ENCODE results near the gene ADCY4.
"Not testable (repeated sequence)": the region's sequence is repeated elsewhere in the genome, so short reads cannot be mapped to it uniquely, and the experiment has no call there.

ADCY4 gene

GRCh38 chr14:24337144-24337823 is 2.4 kb upstream of the ADCY4 start:
- Histone ChIP-seq H3K9me3 (ENCODE audit: control insufficient read depth, insufficient read depth, low read length) (no peaks in the 10 kb centered on the region), H3K9ac (ENCODE audit: low read depth, low read length) (no peak overlapping the region), H3K36me3 (ENCODE audit: insufficient read depth, low read length) (no peaks in the 10 kb centered on the region), H3K4me1 (ENCODE audit: insufficient read depth, low read length) (peaks cover 6% of the 10 kb centered on the region; the same call in 1 of the 2 replicates)

- no peaks in the 10 kb centered on the region for H3K9me3 ChIP-seq (ENCODE audit: control insufficient read depth, insufficient read depth, low read length)
- peak overlapping the region; percentile 49; the same call in 1 of the 2 replicates for H3K9ac ChIP-seq (ENCODE audit: low read depth, low read length)
- H3K36me3 ChIP-seq (ENCODE audit: insufficient read depth, low read length), result no peaks in the 10 kb centered on the region
- peaks cover 6% of the 10 kb centered on the region; the same call in 1 of the 2 replicates for H3K4me1 ChIP-seq (ENCODE audit: insufficient read depth, low read length)
These were observed 745 bp upstream of the ADCY4 start for GRCh38 chr14:24335461-24336171.

DNA sequence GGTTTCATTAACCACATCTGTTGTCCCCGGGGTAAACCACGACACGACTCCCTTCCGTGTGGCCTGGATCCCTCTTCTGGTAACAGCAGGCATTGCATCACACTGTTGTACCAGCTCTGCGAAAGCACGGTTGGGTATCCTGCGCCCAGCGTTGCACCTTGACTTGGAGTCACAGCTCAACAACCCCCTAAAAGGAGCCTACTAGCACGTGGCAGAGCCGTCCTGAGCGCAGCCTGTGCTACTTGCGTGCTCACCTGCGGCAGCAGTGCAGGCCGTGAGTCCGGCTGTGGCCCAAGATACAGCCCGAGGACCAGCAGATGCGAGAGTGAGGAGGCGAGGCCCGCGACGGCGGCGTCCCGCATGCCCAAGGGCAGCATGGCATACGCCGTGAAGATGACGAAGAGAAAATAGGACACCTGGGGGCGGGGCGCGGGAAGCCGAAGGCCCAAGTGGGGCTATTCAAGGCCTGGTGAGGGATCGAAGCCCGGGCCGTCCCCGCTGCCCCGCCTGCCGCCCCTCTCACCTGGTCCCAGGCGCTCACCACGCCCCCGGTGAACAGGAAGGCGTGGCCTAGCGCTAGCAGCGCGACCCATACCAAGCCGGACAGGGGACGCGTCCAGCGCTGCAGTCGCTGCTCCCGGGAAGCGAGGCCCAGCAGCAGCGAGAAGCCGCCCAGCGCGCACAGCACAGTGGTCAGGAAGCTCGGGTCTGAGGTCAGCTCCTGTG is 2.4 kb downstream of the ADCY4 start:
- no peaks in the 10 kb centered on the region for H3K9me3 ChIP-seq (ENCODE audit: control insufficient read depth, insufficient read depth, low read length)
- H3K9ac ChIP-seq (ENCODE audit: low read depth, low read length), result peak overlapping the region; percentile 62
- no peaks in the 10 kb centered on the region for H3K36me3 ChIP-seq (ENCODE audit: insufficient read depth, low read length)
- H3K4me1 ChIP-seq (ENCODE audit: insufficient read depth, low read length), result peaks cover 8% of the 10 kb centered on the region; the same call in 1 of the 2 replicates

- Histone ChIP-seq H3K4me1 (ENCODE audit: insufficient read depth, low read length) (peaks cover 10% of the 10 kb centered on the region; the same call in 1 of the 2 replicates), H3K9ac (ENCODE audit: low read depth, low read length) (peak overlapping the region; percentile 62; the same call in 1 of the 2 replicates), H3K9me3 (ENCODE audit: control insufficient read depth, insufficient read depth, low read length) (no peaks in the 10 kb centered on the region), H3K36me3 (ENCODE audit: insufficient read depth, low read length) (no peaks in the 10 kb centered on the region)
These were observed 3.1 kb downstream of the ADCY4 start for GRCh38 chr14:24331731-24332267.

DNA sequence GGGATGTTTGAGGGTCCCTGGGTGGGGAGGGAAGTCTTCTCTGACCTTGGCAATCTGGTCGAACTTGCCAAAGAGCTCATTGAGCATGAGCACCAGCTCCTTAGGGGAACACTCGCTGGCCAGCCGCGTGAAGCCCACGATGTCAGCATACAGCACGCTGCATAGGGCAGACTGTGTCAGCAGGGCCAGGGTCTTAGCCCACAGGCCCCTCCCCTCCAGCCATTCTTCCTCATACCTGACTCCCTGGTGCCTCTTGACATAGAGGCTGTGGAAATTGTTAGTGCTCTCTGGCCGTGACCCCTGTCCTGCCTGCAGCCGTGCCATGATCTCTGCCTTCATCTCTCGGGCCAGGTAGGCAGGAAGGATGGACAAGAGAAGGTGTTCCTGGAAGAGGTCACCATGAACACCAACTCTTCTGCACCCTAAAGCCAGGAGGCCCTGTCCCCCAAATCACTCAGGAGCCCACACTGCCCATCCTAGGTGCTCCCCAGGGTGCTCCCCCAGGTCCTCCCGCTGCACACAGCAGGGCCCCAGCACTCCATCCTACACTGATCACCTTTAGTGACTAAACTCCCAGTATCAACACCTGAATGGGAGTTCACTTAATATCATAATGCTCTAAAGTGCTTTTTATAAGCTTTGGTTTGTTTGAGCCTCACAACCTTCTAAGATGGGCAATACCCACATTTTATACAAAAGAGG is 3.7 kb downstream of the ADCY4 start:
- Histone ChIP-seq H3K9me3 (ENCODE audit: control insufficient read depth, insufficient read depth, low read length) (no peaks in the 10 kb centered on the region), H3K4me1 (ENCODE audit: insufficient read depth, low read length) (peaks cover 10% of the 10 kb centered on the region; the same call in 1 of the 2 replicates), H3K9ac (ENCODE audit: low read depth, low read length) (no peak overlapping the region), H3K36me3 (ENCODE audit: insufficient read depth, low read length) (no peaks in the 10 kb centered on the region)

- no peak overlapping the region for H3K9ac ChIP-seq (ENCODE audit: low read depth, low read length)
- H3K9me3 ChIP-seq (ENCODE audit: control insufficient read depth, insufficient read depth, low read length), result no peaks in the 10 kb centered on the region
- no peaks in the 10 kb centered on the region for H3K36me3 ChIP-seq (ENCODE audit: insufficient read depth, low read length)
- H3K4me1 ChIP-seq (ENCODE audit: insufficient read depth, low read length), result peaks cover 4% of the 10 kb centered on the region; the same call in 1 of the 2 replicates
These were observed 5.1 kb downstream of the ADCY4 start for GRCh38 chr14:24329736-24330135.

DNA sequence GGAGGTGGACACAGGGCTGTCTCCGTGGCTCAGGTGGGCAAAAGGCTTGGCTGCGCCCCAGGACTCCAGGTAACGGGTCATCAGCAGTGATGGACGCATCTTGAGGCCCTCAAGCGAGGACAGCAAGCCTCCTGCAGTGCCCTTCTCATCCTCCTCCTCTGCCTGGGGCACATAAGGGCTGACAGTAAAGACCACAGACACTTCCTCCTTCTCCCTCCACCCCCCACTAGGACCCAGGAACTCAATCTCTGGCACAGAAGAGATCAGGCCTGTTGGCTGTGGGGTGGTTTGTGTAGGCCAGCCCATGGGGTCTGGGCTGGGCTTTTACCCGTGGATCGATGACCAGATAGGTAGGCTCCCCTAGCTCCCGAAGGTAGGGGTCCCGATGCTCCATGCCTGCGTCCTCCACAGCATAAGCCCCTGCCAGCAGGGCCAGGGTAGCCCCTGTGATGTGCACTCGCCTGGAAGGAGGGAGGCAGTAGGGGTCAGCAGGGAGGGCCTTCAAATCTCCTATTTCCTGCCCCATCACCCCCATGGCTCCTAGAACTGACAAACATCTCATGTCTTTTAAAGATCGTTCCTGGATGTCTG is 5.7 kb downstream of the ADCY4 start:
- H3K36me3 ChIP-seq (ENCODE audit: insufficient read depth, low read length), result no peaks in the 10 kb centered on the region
- H3K9me3 ChIP-seq (ENCODE audit: control insufficient read depth, insufficient read depth, low read length), result no peaks in the 10 kb centered on the region
- H3K9ac ChIP-seq (ENCODE audit: low read depth, low read length), result no peak overlapping the region
- peaks cover 4% of the 10 kb centered on the region; the same call in 1 of the 2 replicates for H3K4me1 ChIP-seq (ENCODE audit: insufficient read depth, low read length)

- H3K4me1 ChIP-seq (ENCODE audit: insufficient read depth, low read length); H3K9ac ChIP-seq (ENCODE audit: low read depth, low read length); H3K9me3 ChIP-seq (ENCODE audit: control insufficient read depth, insufficient read depth, low read length); H3K36me3 ChIP-seq (ENCODE audit: insufficient read depth, low read length): not testable (repeated sequence)
These were observed 7.0 kb downstream of the ADCY4 start for GRCh38 chr14:24327914-24328313.

DNA sequence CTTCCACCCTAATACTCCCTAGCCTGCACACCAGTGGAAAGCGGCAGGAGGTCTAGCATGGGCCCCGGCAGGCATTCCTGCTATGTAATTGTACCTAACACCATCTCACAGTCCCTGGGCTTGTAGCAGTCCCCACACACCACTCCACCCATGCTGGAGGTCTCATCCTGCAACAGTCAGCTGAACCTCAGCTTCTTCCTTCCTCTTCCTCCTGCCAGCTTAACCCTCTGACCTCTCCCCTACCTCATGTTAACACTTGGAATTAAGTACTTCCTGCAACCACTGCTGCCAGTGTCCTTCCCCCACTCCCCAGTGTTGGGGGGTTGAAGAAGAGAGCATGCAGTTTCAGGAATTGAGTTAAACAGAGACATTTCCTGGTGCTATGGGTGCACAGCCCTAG is 7.6 kb downstream of the ADCY4 start:
- H3K9me3 ChIP-seq (ENCODE audit: control insufficient read depth, insufficient read depth, low read length), result no peaks in the 10 kb centered on the region
- no peak overlapping the region for H3K9ac ChIP-seq (ENCODE audit: low read depth, low read length)
- no peaks in the 10 kb centered on the region for H3K36me3 ChIP-seq (ENCODE audit: insufficient read depth, low read length)
- H3K4me1 ChIP-seq (ENCODE audit: insufficient read depth, low read length), result peaks cover 4% of the 10 kb centered on the region; the same call in 1 of the 2 replicates

DNA sequence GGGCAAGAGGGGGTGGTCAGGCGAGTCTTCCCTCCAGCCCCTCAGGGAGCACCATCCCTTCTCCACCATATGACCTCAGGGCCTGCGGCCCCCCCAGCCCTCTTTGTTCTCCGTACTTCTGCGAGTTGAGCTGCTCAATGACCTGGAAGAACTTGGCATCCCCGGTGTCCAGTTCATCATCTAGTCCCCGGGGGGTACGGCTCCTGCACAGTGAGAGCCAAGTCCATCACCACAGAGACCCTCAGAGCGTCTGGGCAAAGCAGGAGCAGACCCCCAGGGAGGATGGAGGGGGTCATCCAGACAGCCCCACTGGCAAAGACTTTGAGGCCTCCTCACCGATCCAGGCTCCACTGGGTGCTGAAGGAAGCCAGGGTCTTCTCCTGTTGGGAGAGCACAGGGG is 8.9 kb downstream of the ADCY4 start:
- Histone ChIP-seq H3K4me1 (ENCODE audit: insufficient read depth, low read length) (peaks cover 4% of the 10 kb centered on the region; the same call in 1 of the 2 replicates), H3K9me3 (ENCODE audit: control insufficient read depth, insufficient read depth, low read length) (no peaks in the 10 kb centered on the region), H3K9ac (ENCODE audit: low read depth, low read length) (no peak overlapping the region), H3K36me3 (ENCODE audit: insufficient read depth, low read length) (no peaks in the 10 kb centered on the region)

- Histone ChIP-seq H3K36me3 (ENCODE audit: insufficient read depth, low read length) (no peaks in the 10 kb centered on the region), H3K9me3 (ENCODE audit: control insufficient read depth, insufficient read depth, low read length) (no peaks in the 10 kb centered on the region), H3K4me1 (ENCODE audit: insufficient read depth, low read length) (peaks cover 4% of the 10 kb centered on the region; the same call in 1 of the 2 replicates), H3K9ac (ENCODE audit: low read depth, low read length) (no peak overlapping the region)
These were observed 9.8 kb downstream of the ADCY4 start for GRCh38 chr14:24325041-24325530.

DNA sequence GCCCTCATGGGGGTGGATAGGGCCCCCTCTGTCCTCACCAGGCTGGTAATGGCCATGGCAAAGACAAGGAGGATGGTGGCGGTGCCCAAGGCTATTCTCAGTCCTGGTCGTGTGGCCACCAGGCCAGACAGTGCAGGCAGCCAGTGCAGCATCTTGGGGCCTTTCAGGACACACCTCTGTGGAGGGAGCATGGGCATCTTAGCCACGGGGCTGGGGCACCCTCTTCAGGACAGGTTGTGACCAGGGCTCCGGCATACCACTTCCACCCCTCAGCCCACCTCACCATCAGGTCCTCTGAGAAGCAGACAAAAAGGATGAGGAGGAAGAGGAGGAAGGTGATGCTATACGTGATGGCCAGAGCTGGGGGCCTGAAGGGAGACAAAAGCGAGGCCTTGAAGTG is 10.8 kb downstream of the ADCY4 start:
- Histone ChIP-seq H3K36me3 (ENCODE audit: insufficient read depth, low read length) (no peaks in the 10 kb centered on the region), H3K9ac (ENCODE audit: low read depth, low read length) (no peak overlapping the region), H3K9me3 (ENCODE audit: control insufficient read depth, insufficient read depth, low read length) (no peaks in the 10 kb centered on the region)

GRCh38 chr14:24323341-24323740 is 11.5 kb downstream of the ADCY4 start:
- H3K9ac ChIP-seq (ENCODE audit: low read depth, low read length), result no peak overlapping the region
- H3K9me3 ChIP-seq (ENCODE audit: control insufficient read depth, insufficient read depth, low read length), result no peaks in the 10 kb centered on the region
- H3K36me3 ChIP-seq (ENCODE audit: insufficient read depth, low read length), result no peaks in the 10 kb centered on the region
- peaks cover 4% of the 10 kb centered on the region; the same call in 1 of the 2 replicates for H3K4me1 ChIP-seq (ENCODE audit: insufficient read depth, low read length)

More for the DNA sequence above, 10.8 kb downstream of the ADCY4 start:
- H3K4me1 ChIP-seq (ENCODE audit: insufficient read depth, low read length), result peaks cover 4% of the 10 kb centered on the region; the same call in 1 of the 2 replicates
